Testis (tissue), 3 donors: ENCODE measurements around the gene CD1E. TPM values are rescaled to one million over a fixed set of nuclear protein-coding genes. Genes with fewer than 3 reads are reported as not detected.

ENCODE experiments used
- DNase-seq: peaks from one replicate; pipeline ENCODE4 v3.0.0-alpha.2; 2019
- H3K27ac ChIP-seq, 2 donors: fragments of 200-600 bp; sonication (generic); one replicate each; pipeline ENCODE4 v1.5.1; 2019
- H3K27me3 ChIP-seq: fragments of 200-600 bp; sonication (generic); one replicate; pipeline ENCODE4 v1.5.1; 2019
- H3K36me3 ChIP-seq: fragments of 200-600 bp; sonication (generic); one replicate; pipeline ENCODE4 v1.5.1; 2017; ENCODE audit warnings: low read depth; ENCODE audit errors: missing control alignments
- H3K4me1 ChIP-seq: fragments of 200-600 bp; sonication (generic); one replicate; pipeline ENCODE4 v1.5.1; 2019
- H3K4me3 ChIP-seq, 2 donors: fragments of 200-600 bp; sonication (generic); one replicate each; pipeline ENCODE4 v1.5.1; 2017 to 2019
- H3K9me3 ChIP-seq: fragments of 200-600 bp; sonication (generic); one replicate; pipeline ENCODE4 v1.5.1; 2017
- CTCF ChIP-seq, 3 experiments: fragments of 450-650 bp in 2 of 3; fragments of 200-600 bp in 1 of 3; sonication (generic) in 1 of 3; IDR thresholded peaks; one replicate each; pipeline ENCODE4 v1.5.1; 2016 to 2019; ENCODE audit warnings: antibody characterized with exemption in 3 of 3, mild to moderate bottlenecking in 2 of 3, moderate library complexity in 1 of 3
- POLR2A ChIP-seq: fragments of 450-650 bp; IDR thresholded peaks from one replicate; pipeline ENCODE4 v1.6.1; 2017; ENCODE audit warnings: antibody characterized with exemption, mild to moderate bottlenecking, moderate library complexity
- WGBS, 2 donors: methylation state at CpG; one replicate each; pipeline ENCODE4 v1.1.5; 2018; 5-methylcytosine and 5-hydroxymethylcytosine counted together
- intact Hi-C: fragments of 100-400 bp; cut with DNase I; formaldehyde crosslinking; loops from one replicate; pipeline ENCODE4 v1.15.1; 2023; ENCODE audit warnings: low total_unique reads
- polyA plus RNA-seq: library from polyadenylated mRNA; stranded (reverse); fragments of 350-450 nt; fragmentation: Illumina TruSeq; extraction: RNeasy Lipid Tissue Mini Kit (QIAGEN cat#74804); gene quantifications from one replicate; pipeline ENCODE4 v1.2.3, GENCODE V29; 2014; ENCODE audit warnings: low read depth, low replicate concordance; ENCODE audit not compliant: insufficient read depth
- total RNA-seq, 2 donors: library from RNA; depleted of rRNA; stranded (reverse); fragments of >200 nt; gene quantifications; one replicate each; pipeline ENCODE4 v1.2.3, GENCODE V29; 2016

Gene CD1E
- total and polyA plus RNA-seq, 3 donors from 2014 or later: 0.16 to 1.8 (median 1.3) TPM

DNA sequence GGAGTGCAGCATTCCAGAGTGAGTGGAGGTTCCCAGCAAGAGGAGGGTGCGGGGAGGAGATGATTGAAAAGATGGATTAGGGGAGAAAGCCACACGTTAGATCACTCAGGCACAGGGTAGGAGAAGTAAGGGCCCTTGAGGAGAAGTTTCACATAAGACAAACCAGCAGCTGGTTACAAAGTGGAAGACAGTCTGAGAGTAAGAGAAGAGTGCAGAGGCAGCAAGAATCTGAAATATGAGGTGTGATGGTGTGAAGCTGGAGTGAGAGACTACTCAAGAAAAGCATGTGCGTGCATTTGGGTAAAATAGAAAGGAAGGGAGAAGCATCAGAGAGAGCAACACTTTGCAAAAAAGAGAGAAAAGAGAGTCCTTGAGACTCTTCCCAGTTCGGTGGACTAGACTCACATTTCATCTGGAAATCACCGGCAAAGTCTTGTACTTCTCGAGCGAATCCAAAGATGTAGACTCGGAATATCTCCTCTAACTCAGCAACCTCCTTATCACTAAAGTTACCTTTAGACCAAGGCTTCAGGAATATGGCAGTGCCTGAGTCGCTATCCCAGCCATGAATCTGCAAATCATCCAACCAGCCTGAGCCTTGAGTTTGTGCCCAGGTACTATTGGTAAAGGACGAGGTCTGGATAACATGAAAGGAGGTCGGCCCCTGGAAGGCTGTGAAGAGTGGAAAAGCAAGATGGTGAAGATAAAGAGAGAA lies 23.1 kb upstream of the CD1E start:
- TF ChIP-seq POLR2A (no peak), CTCF (IDR thresholded peaks at IDR 0.05) (no peak)
- H3K4me3 ChIP-seq: no peak overlapping the region
- no peaks in the 10 kb centered on the region for H3K4me1 ChIP-seq
- no peak overlapping the region for H3K27ac ChIP-seq
- H3K9me3 ChIP-seq: no peaks in the 10 kb centered on the region
- H3K27me3 ChIP-seq: no peaks in the 10 kb centered on the region
- DNase-seq: no peak
- WGBS, 2 donors: 79 to 81% methylated on average over 11 of the region's 11 CpGs
- intact Hi-C loops: no loop called here
- no peaks in the 10 kb centered on the region for H3K36me3 ChIP-seq

DNA sequence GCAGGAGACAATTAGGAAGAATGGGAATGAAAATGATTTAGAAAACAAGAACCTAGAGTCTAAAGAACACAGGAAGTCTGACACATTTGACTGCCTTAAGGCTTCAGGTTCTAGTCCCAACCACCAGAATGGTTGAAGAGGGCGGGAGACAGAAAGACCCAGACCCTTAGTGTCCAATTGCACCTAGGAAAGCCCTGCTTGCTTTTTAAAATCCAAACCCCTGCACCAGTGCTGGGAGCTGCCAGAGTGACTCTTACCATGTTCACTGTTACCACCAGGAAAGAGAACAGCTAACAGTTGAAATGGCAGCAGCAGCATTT lies 22.6 kb upstream of the CD1E start:
- TF ChIP-seq CTCF (IDR thresholded peaks at IDR 0.05) (no peak), POLR2A (no peak)
- intact Hi-C loops: no loop called here
- no peak overlapping the region for H3K27ac ChIP-seq
- H3K27me3 ChIP-seq: no peaks in the 10 kb centered on the region
- WGBS, 2 donors: 83% methylated on average over 1 of the region's 1 CpG
- no peaks in the 10 kb centered on the region for H3K36me3 ChIP-seq
- H3K9me3 ChIP-seq: no peaks in the 10 kb centered on the region
- no peak for DNase-seq
- no peak overlapping the region for H3K4me3 ChIP-seq
- H3K4me1 ChIP-seq: no peaks in the 10 kb centered on the region

GRCh38 chr1:158331481-158332150 lies 22.1 kb upstream of the CD1E start, which contains the start of gene CD1B:
CD1B (minus strand) TSS chr1:158331531; CDS start chr1:158331423, 108 bp downstream.
- Histone ChIP-seq H3K4me1 (no peaks in the 10 kb centered on the region), H3K27me3 (no peaks in the 10 kb centered on the region), H3K36me3 (no peaks in the 10 kb centered on the region), H3K27ac (no peak within 1 kb of the TSS), H3K4me3 (no peak within 1 kb of the TSS), H3K9me3 (no peaks in the 10 kb centered on the region)
- no peak for DNase-seq
- WGBS, 2 donors: 79 to 95% methylated on average over 2 of the region's 2 CpGs
- intact Hi-C loops: no loop called here
- TF ChIP-seq CTCF (IDR thresholded peaks at IDR 0.05) (no peak), POLR2A (no peak)

GRCh38 chr1:158333405-158334155 lies 20.1 kb upstream of the CD1E start:
- Histone ChIP-seq H3K4me1 (no peaks in the 10 kb centered on the region), H3K27me3 (no peaks in the 10 kb centered on the region), H3K27ac (no peak overlapping the region), H3K4me3 (no peak overlapping the region), H3K9me3 (no peaks in the 10 kb centered on the region), H3K36me3 (no peaks in the 10 kb centered on the region)
- 73 to 77% methylated on average over 8 of the region's 8 CpGs for WGBS, 2 donors
- no peak for DNase-seq
- intact Hi-C loops: no loop called here
- TF ChIP-seq POLR2A (no peak), CTCF (IDR thresholded peaks at IDR 0.05) (no peak)
